GM23248 (cell line): ENCODE measurements around the gene CAMTA1. TPM values are rescaled to one million over a fixed set of nuclear protein-coding genes. Genes with fewer than 3 reads are reported as not detected.

Source experiments
- DNase-seq: peaks from one replicate; pipeline ENCODE4 v3.0.0-alpha.2; 2015
- H2AFZ ChIP-seq: fragments of 200-600 bp; sonication (generic); 2 replicates; pipeline ENCODE4 v1.6.1; 2016; ENCODE audit warnings: antibody characterized with exemption
- H3F3A ChIP-seq: fragments of 200-600 bp; sonication (generic); 2 replicates; pipeline ENCODE4 v1.6.1; 2016; ENCODE audit warnings: mild to moderate bottlenecking, antibody characterized with exemption, mixed run types; ENCODE audit not compliant: insufficient read depth
- H3K27ac ChIP-seq: fragments of 200-600 bp; sonication (generic); 2 replicates; pipeline ENCODE4 v1.5.1; 2016; ENCODE audit warnings: mild to moderate bottlenecking
- H3K27me3 ChIP-seq: fragments of 200-600 bp; sonication (generic); replicated peaks from 2 replicates; pipeline ENCODE4 v1.6.1; 2016; ENCODE audit warnings: mild to moderate bottlenecking; ENCODE audit not compliant: insufficient read depth
- H3K36me3 ChIP-seq: fragments of 200-600 bp; sonication (generic); 2 replicates; pipeline ENCODE4 v1.6.1; 2016; ENCODE audit warnings: low read depth, mild to moderate bottlenecking
- H3K4me1 ChIP-seq: fragments of 200-600 bp; sonication (generic); 2 replicates; pipeline ENCODE4 v1.6.1; 2016; ENCODE audit warnings: mild to moderate bottlenecking; ENCODE audit not compliant: insufficient read depth
- H3K4me2 ChIP-seq: fragments of 200-600 bp; sonication (generic); one replicate; pipeline ENCODE4 v1.6.1; 2016; ENCODE audit warnings: mild to moderate bottlenecking; ENCODE audit not compliant: unreplicated experiment
- H3K4me3 ChIP-seq: fragments of 200-600 bp; sonication (generic); 2 replicates; pipeline ENCODE4 v1.5.1; 2016; ENCODE audit warnings: mild to moderate bottlenecking
- H3K79me2 ChIP-seq: fragments of 200-600 bp; sonication (generic); 2 replicates; pipeline ENCODE4 v1.6.1; 2016; ENCODE audit warnings: mild to moderate bottlenecking; ENCODE audit not compliant: insufficient read depth
- H3K9ac ChIP-seq: fragments of 200-600 bp; sonication (generic); 2 replicates; pipeline ENCODE4 v1.6.1; 2016; ENCODE audit warnings: mild to moderate bottlenecking
- H3K9me2 ChIP-seq: fragments of 200-600 bp; sonication (generic); 2 replicates; pipeline ENCODE4 v1.6.1; 2016; ENCODE audit warnings: mixed run types, mild to moderate bottlenecking, moderate library complexity; ENCODE audit not compliant: insufficient read depth
- H3K9me3 ChIP-seq: fragments of 200-600 bp; sonication (generic); one replicate; pipeline ENCODE4 v1.6.1; 2017; ENCODE audit warnings: low read depth
- H4K20me1 ChIP-seq: fragments of 200-600 bp; sonication (generic); 2 replicates; pipeline ENCODE4 v1.6.0; 2016; ENCODE audit not compliant: insufficient read depth
- EZH2 ChIP-seq: fragments of 200-600 bp; sonication (generic); IDR thresholded peaks from 2 replicates; pipeline ENCODE4 v1.6.1; 2018; ENCODE audit warnings: antibody characterized with exemption, mild to moderate bottlenecking; ENCODE audit not compliant: insufficient read depth, poor library complexity, severe bottlenecking
- EZH2phosphoT487 ChIP-seq: fragments of 200-600 bp; sonication (generic); IDR thresholded peaks from 2 replicates; pipeline ENCODE4 v1.6.1; 2018; ENCODE audit warnings: antibody characterized with exemption, moderate library complexity, mild to moderate bottlenecking, low read depth; ENCODE audit not compliant: insufficient read depth
- WGBS, 2 experiments: methylation state at CpG; one replicate each; pipeline ENCODE4 v1.1.6; 2015 to 2017; ENCODE audit warnings: low lambda C conversion rate in 2 of 2, low coverage in 1 of 2; ENCODE audit errors: missing lambda C conversion rate in 2 of 2; 5-methylcytosine and 5-hydroxymethylcytosine counted together
- in situ Hi-C: fragments of 300-500 bp; cut with MboI; formaldehyde crosslinking; loops from 2 replicates; pipeline ENCODE4 v1.15.0; 2020
- polyA plus RNA-seq: library from polyadenylated mRNA; unstranded; fragments of >200 nt; fragmentation: Nextera tagmentation; extraction: Ambion mirVana; gene quantifications from 2 replicates; pipeline ENCODE4 v1.2.1, GENCODE V29; 2016
- total RNA-seq: library from RNA; depleted of rRNA; stranded (reverse); fragments of >200 nt; shearing (Covaris generic); gene quantifications from 2 replicates; pipeline ENCODE4 v1.2.3, GENCODE V29; 2014

Gene CAMTA1
- total and polyA plus RNA-seq, 2 experiments from 2014 or later: 50.1 to 165 TPM

GRCh38 chr1:7293702-7294629, 508.7 kb downstream of the CAMTA1 start:
- H3K79me2 ChIP-seq: no peaks in the 10 kb centered on the region
- no peak overlapping the region for H2AFZ ChIP-seq
- peaks cover 32% of the 10 kb centered on the region for H3F3A ChIP-seq
- no peak overlapping the region for H3K9ac ChIP-seq
- no peak for TF ChIP-seq EZH2
- TF ChIP-seq EZH2phosphoT487: no peak
- no peak overlapping the region for H3K4me2 ChIP-seq
- no peaks in the 10 kb centered on the region for H4K20me1 ChIP-seq
- in situ Hi-C loops: no loop called here
- H3K9me3 ChIP-seq: no peaks in the 10 kb centered on the region
- H3K27ac ChIP-seq: no peak overlapping the region
- no peak for DNase-seq
- H3K27me3 ChIP-seq: no peaks in the 10 kb centered on the region
- H3K36me3 ChIP-seq: no peaks in the 10 kb centered on the region
- no peaks in the 10 kb centered on the region for H3K9me2 ChIP-seq
- 89 to 91% methylated on average over 16 of the region's 16 CpGs for WGBS, 2 experiments
- H3K4me1 ChIP-seq: peaks cover 35% of the 10 kb centered on the region
- H3K4me3 ChIP-seq: no peak overlapping the region

GRCh38 chr1:7294636-7295035, 509.4 kb downstream of the CAMTA1 start:
- in situ Hi-C loops: no loop called here
- H2AFZ ChIP-seq: no peak overlapping the region
- H3K9ac ChIP-seq: no peak overlapping the region
- no peaks in the 10 kb centered on the region for H3K9me2 ChIP-seq
- H3K4me3 ChIP-seq: no peak overlapping the region
- no peak for TF ChIP-seq EZH2phosphoT487
- no peak for TF ChIP-seq EZH2
- H4K20me1 ChIP-seq: no peaks in the 10 kb centered on the region
- H3K4me1 ChIP-seq: peaks cover 39% of the 10 kb centered on the region
- no peak overlapping the region for H3K4me2 ChIP-seq
- no peaks in the 10 kb centered on the region for H3K79me2 ChIP-seq
- WGBS, 2 experiments: 83 to 84% methylated on average over 7 of the region's 7 CpGs
- no peaks in the 10 kb centered on the region for H3K9me3 ChIP-seq
- no peak overlapping the region for H3K27ac ChIP-seq
- H3F3A ChIP-seq: peaks cover 37% of the 10 kb centered on the region
- H3K36me3 ChIP-seq: no peaks in the 10 kb centered on the region
- DNase-seq: no peak
- no peaks in the 10 kb centered on the region for H3K27me3 ChIP-seq

GRCh38 chr1:7295946-7296345, 510.7 kb downstream of the CAMTA1 start:
- no peak overlapping the region for H3K4me2 ChIP-seq
- H3F3A ChIP-seq: peaks cover 50% of the 10 kb centered on the region
- no peak overlapping the region for H3K27ac ChIP-seq
- no peak for TF ChIP-seq EZH2
- TF ChIP-seq EZH2phosphoT487: no peak
- no peaks in the 10 kb centered on the region for H3K36me3 ChIP-seq
- DNase-seq: peak; percentile 45
- H4K20me1 ChIP-seq: no peaks in the 10 kb centered on the region
- peaks cover 52% of the 10 kb centered on the region for H3K4me1 ChIP-seq
- no peaks in the 10 kb centered on the region for H3K9me2 ChIP-seq
- H3K79me2 ChIP-seq: no peaks in the 10 kb centered on the region
- in situ Hi-C loops: no loop called here
- H2AFZ ChIP-seq: no peak overlapping the region
- no peak overlapping the region for H3K4me3 ChIP-seq
- H3K9ac ChIP-seq: no peak overlapping the region
- 81 to 85% methylated on average over 6 of the region's 6 CpGs for WGBS, 2 experiments
- no peaks in the 10 kb centered on the region for H3K27me3 ChIP-seq
- no peaks in the 10 kb centered on the region for H3K9me3 ChIP-seq

- Histone ChIP-seq H2AFZ (no peak overlapping the region), H3K4me3 (no peak overlapping the region), H3K27me3 (no peaks in the 10 kb centered on the region), H3K9me2 (no peaks in the 10 kb centered on the region), H3K4me1 (peaks cover 50% of the 10 kb centered on the region), H3F3A (peaks cover 48% of the 10 kb centered on the region), H3K79me2 (no peaks in the 10 kb centered on the region), H3K36me3 (no peaks in the 10 kb centered on the region), H3K9ac (no peak overlapping the region), H4K20me1 (no peaks in the 10 kb centered on the region), H3K4me2 (no peak overlapping the region), H3K27ac (no peak overlapping the region), H3K9me3 (no peaks in the 10 kb centered on the region)
- DNase-seq: no peak
- in situ Hi-C loops: no loop called here
- TF ChIP-seq EZH2: no peak
- no peak for TF ChIP-seq EZH2phosphoT487
Observed at GRCh38 chr1:7296968-7297367, 511.7 kb downstream of the CAMTA1 start.
